Choroid plexus epithelial cell (primary cell): ENCODE data around the gene GLDC.
"Not testable (repeated sequence)": the region's sequence is repeated elsewhere in the genome, so short reads cannot be mapped to it uniquely, and the experiment has no call there.

Source experiments
- DNase-seq: peaks from one replicate; pipeline ENCODE4 v3.0.0-alpha.2; 2010; ENCODE audit warnings: low read depth
- H3K4me3 ChIP-seq: 2 replicates; pipeline ENCODE4 v1.5.1; 2011; ENCODE audit warnings: low read depth, mild to moderate bottlenecking, control low read depth, low read length, moderate library complexity
- TF ChIP-seq, protein P1 (sequence below): conservative IDR thresholded peaks from 2 replicates; pipeline ENCODE4 v1.5.1; 2011; ENCODE audit warnings: low read depth, mild to moderate bottlenecking, control low read depth, inconsistent platforms, low read length, moderate library complexity

Gene GLDC

DNA sequence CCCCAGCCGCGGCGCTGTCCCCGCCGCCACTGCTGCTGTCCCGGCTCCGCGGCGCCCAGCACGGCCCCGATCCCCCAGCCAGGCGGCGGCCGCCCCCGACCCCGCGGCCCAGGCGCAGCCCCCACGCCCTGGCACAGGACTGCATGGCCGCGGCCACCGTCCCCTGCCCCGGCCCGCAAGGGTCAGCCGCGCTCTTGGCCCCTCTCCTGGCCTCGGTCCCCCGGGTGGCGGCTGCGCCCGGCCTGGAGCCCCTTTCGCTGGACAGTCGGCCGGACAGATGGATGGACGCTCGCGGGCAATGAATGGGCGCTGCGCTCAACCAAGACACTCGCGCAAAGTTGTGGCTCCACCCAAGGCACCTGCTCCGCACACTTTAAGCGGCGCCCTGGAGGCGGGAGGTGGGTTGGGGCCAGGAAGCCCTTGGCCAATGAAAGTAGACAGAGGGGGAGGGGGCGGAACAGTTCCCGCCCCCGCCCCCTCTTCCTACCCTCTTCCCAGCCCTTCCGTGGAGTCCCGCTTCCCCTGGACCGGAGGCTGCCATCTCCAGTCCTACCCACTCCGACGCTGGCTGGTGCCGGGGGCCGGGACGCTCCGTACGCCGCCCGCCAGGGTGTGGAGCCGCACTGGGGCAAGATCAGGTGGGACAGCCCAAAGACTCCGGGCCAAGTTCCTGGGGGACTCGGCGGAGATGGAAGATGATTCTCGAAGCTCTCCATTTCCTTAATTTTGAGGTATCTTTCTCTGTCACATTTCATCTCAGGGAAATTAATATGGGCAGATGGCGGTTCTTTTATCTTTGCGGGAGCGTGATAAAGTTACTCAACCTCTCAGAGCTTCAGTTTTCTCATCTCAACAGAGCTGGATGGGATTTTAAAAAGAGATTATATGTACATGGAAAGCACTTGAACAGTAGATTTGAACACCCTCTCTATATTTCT is at the start of gene GLDC:
GLDC (minus strand) TSS at position 375 of the 938 bp plus-strand sequence; CDS start at position 145, 230 bp downstream.
- H3K4me3 ChIP-seq: peak within 1 kb of the TSS; percentile 14
- no peak for DNase-seq

DNA sequence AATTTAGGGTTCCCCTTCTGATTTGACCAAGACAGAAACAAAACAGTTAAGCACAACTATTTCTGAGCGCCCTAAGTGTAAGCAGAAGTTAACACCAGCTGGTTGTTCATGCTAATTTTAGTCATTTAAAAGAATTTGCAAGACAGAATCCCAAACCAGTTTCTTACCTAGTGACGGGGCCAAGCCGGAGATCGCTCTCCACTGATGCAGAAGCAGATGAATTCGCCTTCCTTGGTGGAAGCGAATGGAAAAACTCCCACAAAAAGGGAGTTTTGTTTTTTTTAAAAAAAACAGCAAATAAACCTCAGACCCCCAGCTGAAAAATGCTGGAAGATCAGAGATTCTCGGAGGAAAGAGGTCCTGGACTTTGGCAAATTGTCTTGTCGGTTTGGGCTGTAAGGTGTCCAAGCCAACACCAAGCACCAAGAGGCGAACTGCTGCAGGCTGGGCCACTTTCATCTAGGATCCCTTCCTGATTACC is 47.4 kb upstream of the GLDC start:
- TF ChIP-seq, protein P1, sequence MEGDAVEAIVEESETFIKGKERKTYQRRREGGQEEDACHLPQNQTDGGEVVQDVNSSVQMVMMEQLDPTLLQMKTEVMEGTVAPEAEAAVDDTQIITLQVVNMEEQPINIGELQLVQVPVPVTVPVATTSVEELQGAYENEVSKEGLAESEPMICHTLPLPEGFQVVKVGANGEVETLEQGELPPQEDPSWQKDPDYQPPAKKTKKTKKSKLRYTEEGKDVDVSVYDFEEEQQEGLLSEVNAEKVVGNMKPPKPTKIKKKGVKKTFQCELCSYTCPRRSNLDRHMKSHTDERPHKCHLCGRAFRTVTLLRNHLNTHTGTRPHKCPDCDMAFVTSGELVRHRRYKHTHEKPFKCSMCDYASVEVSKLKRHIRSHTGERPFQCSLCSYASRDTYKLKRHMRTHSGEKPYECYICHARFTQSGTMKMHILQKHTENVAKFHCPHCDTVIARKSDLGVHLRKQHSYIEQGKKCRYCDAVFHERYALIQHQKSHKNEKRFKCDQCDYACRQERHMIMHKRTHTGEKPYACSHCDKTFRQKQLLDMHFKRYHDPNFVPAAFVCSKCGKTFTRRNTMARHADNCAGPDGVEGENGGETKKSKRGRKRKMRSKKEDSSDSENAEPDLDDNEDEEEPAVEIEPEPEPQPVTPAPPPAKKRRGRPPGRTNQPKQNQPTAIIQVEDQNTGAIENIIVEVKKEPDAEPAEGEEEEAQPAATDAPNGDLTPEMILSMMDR: no peak
- H3K4me3 ChIP-seq: no peak overlapping the region
- no peak for DNase-seq

More for the DNA sequence above, at the start of gene GLDC:
- TF ChIP-seq, protein P1: no peak

DNA sequence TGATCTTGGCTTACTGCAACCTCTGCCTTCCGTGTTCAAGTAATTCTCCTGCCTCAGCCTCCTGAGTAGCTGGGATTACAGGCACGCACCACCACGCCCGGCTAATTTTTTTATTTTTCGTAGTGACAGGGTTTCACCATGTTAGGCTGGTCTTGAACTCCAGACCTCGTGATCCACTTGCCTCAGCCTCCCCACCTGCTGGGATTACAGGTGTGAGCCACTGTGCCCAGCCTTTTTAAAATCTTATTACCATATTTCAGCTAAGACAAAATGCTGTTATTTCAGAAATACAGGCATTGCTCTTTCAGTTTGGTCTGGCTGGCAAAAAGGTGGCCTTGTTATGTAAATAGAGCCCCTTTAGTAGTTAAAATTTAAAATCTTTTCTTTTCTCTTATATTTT is 46.9 kb upstream of the GLDC start:
- DNase-seq: no peak
- no peak overlapping the region for H3K4me3 ChIP-seq
- TF ChIP-seq, protein P1: no peak

DNA sequence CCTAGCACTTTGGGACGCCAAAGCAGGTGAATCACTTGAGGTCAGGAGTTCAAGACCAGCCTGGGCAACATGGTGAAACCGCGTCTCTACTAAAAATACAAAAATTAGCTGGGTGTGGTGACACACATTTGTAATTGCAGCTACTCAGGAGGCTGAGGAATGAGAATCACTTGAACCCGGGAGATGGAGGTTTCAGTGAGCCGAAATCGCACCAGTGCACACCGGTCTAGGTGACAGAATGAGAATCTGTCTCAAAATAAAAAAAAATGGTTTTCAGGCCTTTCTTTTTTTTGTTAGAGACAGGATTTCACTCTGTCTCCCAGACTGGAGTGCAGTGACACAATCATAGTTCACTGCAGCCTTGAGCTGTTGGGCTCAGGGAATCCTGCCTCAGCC is 45.1 kb upstream of the GLDC start:
- not testable (repeated sequence) for DNase-seq, H3K4me3 ChIP-seq

DNA sequence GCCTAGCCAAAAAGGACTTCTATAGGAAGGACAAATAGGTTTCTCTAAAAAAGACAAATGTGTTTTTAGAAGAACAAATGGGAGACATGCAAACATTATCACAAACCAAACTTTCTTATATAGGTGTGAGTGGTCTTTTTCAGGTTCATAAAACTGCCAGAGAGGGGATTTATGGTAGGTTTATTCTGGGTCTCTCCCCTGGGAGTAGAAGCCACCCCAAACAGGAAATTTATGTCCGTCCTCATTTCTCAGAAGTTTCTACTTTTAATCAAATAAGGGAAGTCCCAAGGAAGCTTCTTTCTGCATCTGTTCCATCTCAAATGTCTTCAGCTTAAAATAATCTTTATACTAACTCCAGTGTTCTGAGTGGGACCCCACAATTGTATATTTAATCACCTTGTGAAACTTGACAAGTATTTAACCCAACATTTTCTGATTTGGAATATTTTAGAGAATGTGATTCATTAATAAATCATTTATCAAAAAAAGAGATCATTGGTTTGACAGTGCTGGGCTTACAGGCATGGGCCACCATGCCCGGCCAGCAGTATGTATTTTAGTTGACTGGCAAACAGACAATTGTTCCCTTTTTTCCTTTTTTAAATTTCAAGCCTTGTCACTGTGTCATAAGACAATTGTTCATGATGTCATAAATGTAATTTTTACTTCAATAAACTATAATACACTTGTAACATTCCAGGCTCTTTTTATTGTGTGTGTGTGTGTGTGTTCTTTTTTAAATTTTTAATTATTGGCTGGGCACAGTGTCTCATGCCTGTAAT is 44.6 kb upstream of the GLDC start:
- DNase-seq: no peak
- no peak overlapping the region for H3K4me3 ChIP-seq
- TF ChIP-seq, protein P1: no peak

DNA sequence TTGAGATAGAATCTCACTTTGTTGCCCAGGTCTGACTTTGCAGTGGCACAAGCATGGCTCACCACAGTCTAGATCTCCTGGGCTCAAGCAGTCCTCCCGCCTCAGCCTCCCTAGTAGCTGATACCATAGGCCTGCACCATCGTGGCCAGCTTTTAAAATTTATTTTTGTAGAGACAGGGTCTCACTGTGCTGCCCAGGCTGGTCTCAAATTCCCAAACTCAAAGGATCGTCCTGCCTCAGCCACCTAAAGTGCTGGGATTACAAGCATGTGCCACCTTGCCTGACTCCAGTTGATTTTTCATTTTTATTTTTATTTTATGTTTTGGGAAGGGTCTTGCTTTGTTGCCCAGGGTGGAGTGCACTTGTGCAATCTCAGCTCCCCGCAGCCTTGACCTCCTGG is 41.7 kb upstream of the GLDC start:
- DNase-seq: no peak
- TF ChIP-seq, protein P1: no peak
- H3K4me3 ChIP-seq: no peak overlapping the region

DNA sequence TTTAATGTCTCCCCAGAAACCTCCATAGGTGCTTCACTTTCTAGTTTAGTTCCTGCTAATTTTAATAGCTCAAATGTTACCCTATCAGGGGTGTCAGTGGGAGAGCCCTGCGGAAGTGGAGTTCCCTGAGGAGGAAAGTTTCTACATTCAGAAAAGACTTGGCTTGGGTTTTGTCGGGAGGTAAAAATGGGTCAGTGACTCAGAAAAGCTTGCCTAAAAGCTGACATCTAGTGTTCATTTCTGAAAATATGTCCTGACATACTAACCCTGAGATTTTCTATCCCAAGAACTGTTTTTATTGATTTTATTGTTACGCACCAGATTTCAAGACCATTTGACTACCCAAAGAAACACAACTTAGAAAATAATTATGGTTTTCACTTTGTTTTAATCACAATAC is 40.9 kb upstream of the GLDC start:
- no peak overlapping the region for H3K4me3 ChIP-seq
- peak; percentile 75 for DNase-seq
- TF ChIP-seq, protein P1: peak; percentile 55
